A549 (cell line): ENCODE data around the gene SMS. TPM values are rescaled to one million over a fixed set of nuclear protein-coding genes. Genes with fewer than 3 reads are reported as not detected.

Experiments
- ATAC-seq, 2 experiments: fragments of 200-7000 bp in 1 of 2; fragments of >200 bp in 1 of 2; cut with Nextera tagmentation in 1 of 2; cut with Tn5 transposase in 1 of 2; 3 replicates each; pipeline versions ENCODE4 v1.8.0 to v1.9.1; 2018 to 2020; ENCODE audit warnings: mild to moderate bottlenecking in 1 of 2, moderate library complexity in 1 of 2
- CTCF ChIA-PET: fragments of 300-600 bp; sonication (Branson Sonifier 250); formaldehyde crosslinking; extraction: SDS; loops from one replicate; lab custom pipeline; 2021; ENCODE audit warnings: antibody characterized with exemption, inconsistent platforms; lab: Yijun Ruan, JAX
- POLR2A ChIA-PET: fragments of 350-600 bp; formaldehyde crosslinking; extraction: SDS; loops from one replicate; lab custom pipeline; 2021; ENCODE audit warnings: antibody characterized with exemption, inconsistent platforms; lab: Yijun Ruan, JAX
- DNase-seq, 2 experiments: peaks; one replicate each; pipeline versions ENCODE4 v3.0.0 to v3.0.0-alpha.2; 2011 to 2016; ENCODE audit warnings: low read depth in 1 of 2, low spot score in 1 of 2
- FAIRE-seq: peaks from 2 replicates; lab custom pipeline; 2011; peaks lifted over from hg19 to GRCh38; lab: Jason Lieb, UNC
- H3K27ac ChIP-seq, 2 experiments: fragments of >200 bp; sonication (Bioruptor Twin); formaldehyde crosslinking; 3 replicates each; pipeline ENCODE4 v1.5.1; 2016 to 2017
- H3K4me1 ChIP-seq: fragments of >200 bp; sonication (Bioruptor Twin); formaldehyde crosslinking; 3 replicates; pipeline ENCODE4 v1.6.1; 2016
- H3K4me2 ChIP-seq: fragments of >200 bp; sonication (Bioruptor Twin); formaldehyde crosslinking; 3 replicates; pipeline ENCODE4 v1.6.1; 2016
- H3K4me3 ChIP-seq: fragments of >200 bp; sonication (Bioruptor Twin); formaldehyde crosslinking; 3 replicates; pipeline ENCODE4 v1.5.1; 2016
- H3K9me3 ChIP-seq: fragments of >200 bp; sonication (Bioruptor Twin); formaldehyde crosslinking; 3 replicates; pipeline ENCODE4 v1.6.1; 2016
- ATOH8 ChIP-seq: fragments of 250-450 bp; sonication (Bioruptor Pico); IDR thresholded peaks from 2 replicates; pipeline ENCODE4 v1.5.0; 2020; ENCODE audit warnings: low read depth, mild to moderate bottlenecking, moderate library complexity
- BHLHE40 ChIP-seq: IDR thresholded peaks from 2 replicates; pipeline ENCODE4 v1.6.1; 2012; ENCODE audit warnings: low read depth, low read length, inconsistent platforms
- CBX2 ChIP-seq: fragments of 200-600 bp; sonication (generic); IDR thresholded peaks from 2 replicates; pipeline ENCODE4 v1.6.1; 2016; ENCODE audit warnings: low read depth, mild to moderate bottlenecking, borderline replicate concordance
- CBX8 ChIP-seq: fragments of 200-600 bp; sonication (generic); IDR thresholded peaks from 2 replicates; pipeline ENCODE4 v1.6.1; 2016
- CHD2 ChIP-seq: fragments of 150-350 bp; IDR thresholded peaks from 2 replicates; pipeline ENCODE4 v1.6.1; 2014; ENCODE audit warnings: low read length; ENCODE audit not compliant: partially characterized antibody
- EHF ChIP-seq: fragments of 250-450 bp; sonication (Bioruptor Pico); IDR thresholded peaks from 2 replicates; pipeline ENCODE4 v1.5.0; 2020; ENCODE audit warnings: mild to moderate bottlenecking
- EHMT2 ChIP-seq: fragments of 200-600 bp; sonication (generic); IDR thresholded peaks from 2 replicates; pipeline ENCODE4 v1.6.1; 2016; ENCODE audit warnings: antibody characterized with exemption, low read depth, mild to moderate bottlenecking, moderate library complexity
- EP300 ChIP-seq, 2 experiments: fragments of >200 bp; sonication (Bioruptor Twin); formaldehyde crosslinking; IDR thresholded peaks; 2 replicates in 1 of 2; 3 replicates in 1 of 2; pipeline ENCODE4 v1.6.1; 2016 to 2017
- ESRRA ChIP-seq: fragments of 150-350 bp; IDR thresholded peaks from 2 replicates; pipeline ENCODE4 v1.6.1; 2014; ENCODE audit warnings: mild to moderate bottlenecking, low read length, borderline replicate concordance
- FOSL2 ChIP-seq, 2 experiments: fragments of 450-650 bp in 1 of 2; fragments of >200 bp in 1 of 2; sonication (Bioruptor Twin) in 1 of 2; formaldehyde crosslinking; IDR thresholded peaks; 2 replicates each; pipeline versions ENCODE4 v1.5.0 to v1.6.1; 2016 to 2020; ENCODE audit warnings: mild to moderate bottlenecking in 1 of 2, moderate library complexity in 1 of 2
- FOXS1 ChIP-seq: fragments of 250-450 bp; sonication (Bioruptor Pico); IDR thresholded peaks from 2 replicates; pipeline ENCODE4 v1.5.0; 2020; ENCODE audit warnings: mild to moderate bottlenecking, moderate library complexity
- GATA3 ChIP-seq: IDR thresholded peaks from 2 replicates; pipeline ENCODE4 v1.6.1; 2012; ENCODE audit warnings: borderline replicate concordance
- HEYL ChIP-seq: fragments of 250-450 bp; sonication (Bioruptor Pico); IDR thresholded peaks from 2 replicates; pipeline ENCODE4 v1.8.0; 2021; ENCODE audit warnings: mild to moderate bottlenecking, moderate library complexity
- JUNB ChIP-seq: fragments of >200 bp; sonication (Bioruptor Twin); formaldehyde crosslinking; IDR thresholded peaks from 2 replicates; pipeline ENCODE4 v1.6.1; 2016
- MAZ ChIP-seq: fragments of 150-350 bp; IDR thresholded peaks from 2 replicates; pipeline ENCODE4 v1.6.1; 2014; ENCODE audit warnings: antibody characterized with exemption, low read depth, low read length, borderline replicate concordance
- NFE2L2 ChIP-seq: fragments of 150-350 bp; conservative IDR thresholded peaks from 2 replicates; pipeline ENCODE4 v1.6.1; 2014; ENCODE audit warnings: low read length
- NPAS2 ChIP-seq: fragments of 250-450 bp; sonication (Bioruptor Pico); IDR thresholded peaks from 2 replicates; pipeline ENCODE4 v1.8.0; 2022; ENCODE audit warnings: mild to moderate bottlenecking, moderate library complexity, borderline replicate concordance
- NR3C1 ChIP-seq: fragments of >200 bp; sonication (Bioruptor Twin); formaldehyde crosslinking; IDR thresholded peaks from 3 replicates; pipeline ENCODE4 v1.6.1; 2017
- PHF8 ChIP-seq: fragments of 200-600 bp; sonication (generic); IDR thresholded peaks from 2 replicates; pipeline ENCODE4 v1.6.1; 2016; ENCODE audit warnings: low read depth, mild to moderate bottlenecking, antibody characterized with exemption, moderate library complexity, borderline replicate concordance
- POLR2A ChIP-seq: IDR thresholded peaks from 2 replicates; pipeline ENCODE4 v1.6.1; 2012; ENCODE audit warnings: mild to moderate bottlenecking, low read length
- POLR2AphosphoS2 ChIP-seq: conservative IDR thresholded peaks from 2 replicates; pipeline ENCODE4 v1.6.1; 2012; ENCODE audit warnings: low read length, improper control_type of control experiment, inconsistent platforms
- RAD21 ChIP-seq, 2 experiments: fragments of >200 bp in 1 of 2; sonication (Bioruptor Twin) in 1 of 2; formaldehyde crosslinking in 1 of 2; IDR thresholded peaks in 1 of 2; conservative IDR thresholded peaks in 1 of 2; 2 replicates in 1 of 2; 3 replicates in 1 of 2; pipeline ENCODE4 v1.6.1; 2012 to 2018; ENCODE audit warnings: inconsistent platforms in 1 of 2
- REST ChIP-seq: fragments of 200-600 bp; sonication (generic); IDR thresholded peaks from 2 replicates; pipeline ENCODE4 v1.6.1; 2016; ENCODE audit warnings: antibody characterized with exemption, mild to moderate bottlenecking, moderate library complexity
- RFX5 ChIP-seq: fragments of 450-650 bp; IDR thresholded peaks from 2 replicates; pipeline ENCODE4 v1.7.1; 2014; ENCODE audit warnings: antibody characterized with exemption, mild to moderate bottlenecking, moderate library complexity
- SREBF2 ChIP-seq: fragments of 450-650 bp; IDR thresholded peaks from 2 replicates; pipeline ENCODE4 v1.6.1; 2014; ENCODE audit warnings: mild to moderate bottlenecking, moderate library complexity
- ZFP36 ChIP-seq: fragments of 450-650 bp; IDR thresholded peaks from 2 replicates; pipeline ENCODE4 v1.6.1; 2014; ENCODE audit warnings: borderline replicate concordance; ENCODE audit not compliant: partially characterized antibody
- WGBS: methylation state at CpG from one replicate; pipeline ENCODE4 v1.1.6; 2017; ENCODE audit errors: missing lambda C conversion rate; 5-methylcytosine and 5-hydroxymethylcytosine counted together
- polyA plus RNA-seq, 4 experiments: library from polyadenylated mRNA; depleted of rRNA in 3 of 4; stranded (reverse); fragments of >200 nt; fragmentation: RNase III in 1 of 4; extraction: RNeasy Plus Mini Kit Qiagen cat#74134 plus additional on column Dnase treatment in 1 of 4; gene quantifications; 2 replicates in 3 of 4; 3 replicates in 1 of 4; pipeline ENCODE4 v1.2.3, GENCODE V29; 2011 to 2017
- TF ChIP-seq, protein P1 (sequence below): IDR thresholded peaks from 2 replicates; pipeline ENCODE4 v1.6.1; 2012
- TF ChIP-seq, protein P2 (sequence below): fragments of 450-650 bp; IDR thresholded peaks from 2 replicates; pipeline ENCODE4 v1.6.1; 2014; ENCODE audit warnings: antibody characterized with exemption

Gene SMS
- polyA plus RNA-seq, 2 of the 4 experiments (the other 2 are of a cell fraction), result 129 to 180 TPM

GRCh38 chrX:21943460-21944135 is 3.1 kb downstream of the SMS start:
- DNase-seq (peak in 1 of 2 experiments; percentile 20), FAIRE-seq (peak; percentile 92), ATAC-seq (no peak)
- no peak for TF ChIP-seq CBX2
- no peak for TF ChIP-seq EHMT2
- no peak for TF ChIP-seq CBX8
- no peak for TF ChIP-seq ZFP36
- TF ChIP-seq REST, result no peak
- peak; percentile 73 for TF ChIP-seq FOSL2 (IDR thresholded peaks at IDR 0.05)
- TF ChIP-seq FOSL2 (CRISPR knock-in tag; IDR thresholded peaks at IDR 0.05), result peak; percentile 48; the same call in 1 of the 2 replicates
- no peak for TF ChIP-seq MAZ
- TF ChIP-seq POLR2AphosphoS2, result no peak
- TF ChIP-seq EHF (CRISPR knock-in tag), result no peak
- TF ChIP-seq NR3C1, result no peak
- no peak for TF ChIP-seq PHF8
- TF ChIP-seq, protein P1, sequence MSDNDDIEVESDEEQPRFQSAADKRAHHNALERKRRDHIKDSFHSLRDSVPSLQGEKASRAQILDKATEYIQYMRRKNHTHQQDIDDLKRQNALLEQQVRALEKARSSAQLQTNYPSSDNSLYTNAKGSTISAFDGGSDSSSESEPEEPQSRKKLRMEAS, result peak; percentile 33
- TF ChIP-seq SREBF2, result no peak
- TF ChIP-seq EP300 (IDR thresholded peaks at IDR 0.05), result no peak
- no peak for TF ChIP-seq FOXS1 (CRISPR knock-in tag)
- no peak for TF ChIP-seq RAD21 (conservative IDR thresholded peaks at IDR 0.05 in 1 of 2, IDR thresholded peaks at IDR 0.05 in 1 of 2)
- TF ChIP-seq POLR2A, result no peak
- peak; percentile 70 for TF ChIP-seq JUNB
- TF ChIP-seq HEYL (CRISPR knock-in tag), result no peak
- TF ChIP-seq NPAS2, result no peak
- no peak for TF ChIP-seq ATOH8
- no peak for TF ChIP-seq NFE2L2
- no peak for TF ChIP-seq GATA3
- TF ChIP-seq CHD2, result no peak
- Histone ChIP-seq H3K4me2 (peak overlapping the region; percentile 84), H3K4me3 (peak overlapping the region; percentile 11; the same call in 1 of the 3 replicates), H3K9me3 (no peaks in the 10 kb centered on the region), H3K27ac (peak overlapping the region; percentile 35 to 99; a peak in 5 of 6 replicates), H3K4me1 (peaks cover 49% of the 10 kb centered on the region)
- WGBS, result 22% methylated on average over 11 of the region's 11 CpGs
- ChIA-PET CTCF (interaction anchor here (1.0 kb wide), 1 partner anchor 23 kb away, joined by 3 read pairs; no protein-coding TSS in a partner anchor), POLR2A (no interaction called here)

DNA sequence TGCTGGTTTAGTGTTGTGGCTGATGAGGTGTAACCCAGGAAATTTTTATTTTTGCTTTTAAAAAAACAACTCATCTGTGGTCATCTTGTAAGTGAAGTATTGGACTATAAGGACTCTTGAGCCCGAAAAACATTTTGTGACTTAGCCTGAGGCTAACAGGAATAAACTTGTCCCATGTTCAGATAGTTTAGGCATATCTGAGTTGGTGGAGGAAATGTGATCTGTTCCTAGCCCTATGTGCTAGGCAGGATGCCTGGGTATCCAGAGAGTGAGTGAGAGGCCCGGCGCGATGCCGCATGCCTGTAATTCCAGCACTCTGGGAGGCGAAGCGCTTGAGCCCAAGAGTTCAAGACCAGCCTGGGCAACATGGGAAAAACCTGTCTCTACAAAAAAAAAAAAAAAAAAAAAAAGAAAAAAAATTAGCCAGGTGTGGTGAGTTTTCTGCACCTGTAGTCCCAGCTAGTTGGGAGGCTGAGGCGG is 3.7 kb downstream of the SMS start:
- DNase-seq (no peak), FAIRE-seq (no peak), ATAC-seq (no peak)
- Histone ChIP-seq H3K9me3 (no peaks in the 10 kb centered on the region), H3K4me3 (no peak overlapping the region), H3K27ac (peak overlapping the region; percentile 35 to 99; a peak in 5 of 6 replicates), H3K4me1 (peaks cover 49% of the 10 kb centered on the region), H3K4me2 (peak overlapping the region; percentile 84)
- TF ChIP-seq, protein P2, sequence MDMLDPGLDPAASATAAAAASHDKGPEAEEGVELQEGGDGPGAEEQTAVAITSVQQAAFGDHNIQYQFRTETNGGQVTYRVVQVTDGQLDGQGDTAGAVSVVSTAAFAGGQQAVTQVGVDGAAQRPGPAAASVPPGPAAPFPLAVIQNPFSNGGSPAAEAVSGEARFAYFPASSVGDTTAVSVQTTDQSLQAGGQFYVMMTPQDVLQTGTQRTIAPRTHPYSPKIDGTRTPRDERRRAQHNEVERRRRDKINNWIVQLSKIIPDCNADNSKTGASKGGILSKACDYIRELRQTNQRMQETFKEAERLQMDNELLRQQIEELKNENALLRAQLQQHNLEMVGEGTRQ, result no peak
- TF ChIP-seq CHD2 (no peak), NR3C1 (no peak), BHLHE40 (no peak), NPAS2 (no peak), ATOH8 (no peak), CBX8 (no peak), ESRRA (no peak), FOXS1 (CRISPR knock-in tag) (no peak), ZFP36 (no peak), RFX5 (no peak)
- ChIA-PET CTCF (no interaction called here), POLR2A (no interaction called here)
- WGBS, result 84% methylated on average over 8 of the region's 8 CpGs
